BLaER1 treated with 17β-estradiol and CSF1 and Interleukin-3, amounts not matched to agents 10 nM and 100 nM (cell line): ENCODE results near the gene GSN.
A peak's percentile ranks its signal among the peaks of the same experiment; 100 is the strongest.

ENCODE experiments used
- H3K27ac ChIP-seq, 11 experiments: shearing (Covaris generic); formaldehyde crosslinking; 2 replicates each; pipeline ENCODE4 v1.8.1; 2022
- H3K27me3 ChIP-seq, 11 experiments: shearing (Covaris generic); formaldehyde crosslinking; 2 replicates each; pipeline ENCODE4 v1.8.1; 2022
- H3K36me3 ChIP-seq, 11 experiments: shearing (Covaris generic); formaldehyde crosslinking; 2 replicates each; pipeline ENCODE4 v1.8.1; 2022
- H3K4me1 ChIP-seq, 10 experiments: shearing (Covaris generic); formaldehyde crosslinking; 2 replicates each; pipeline ENCODE4 v1.8.1; 2022
- H3K4me2 ChIP-seq, 11 experiments: shearing (Covaris generic); formaldehyde crosslinking; 2 replicates each; pipeline ENCODE4 v1.8.1; 2022
- H3K4me3 ChIP-seq, 10 experiments: shearing (Covaris generic); formaldehyde crosslinking; 2 replicates each; pipeline ENCODE4 v1.8.1; 2022
- H3K9ac ChIP-seq, 11 experiments: shearing (Covaris generic); formaldehyde crosslinking; 2 replicates each; pipeline ENCODE4 v1.8.1; 2022
- H3K9me3 ChIP-seq, 11 experiments: shearing (Covaris generic); formaldehyde crosslinking; replicated peaks in 1 of 11; 2 replicates each; pipeline ENCODE4 v1.8.1; 2022
- H4K20me1 ChIP-seq, 11 experiments: shearing (Covaris generic); formaldehyde crosslinking; 2 replicates each; pipeline ENCODE4 v1.8.1; 2022
- Cebpa-rat ChIP-seq, 11 experiments: shearing (Covaris generic); IDR thresholded peaks; 2 replicates each; pipeline ENCODE4 v1.8.1; 2022

GSN gene

GRCh38 chr9:121364077-121364476 lies 96.1 kb downstream of the GSN start:
- H3K4me3 ChIP-seq: no peak overlapping the region
- no peak overlapping the region for H3K27ac ChIP-seq
- no peak for TF ChIP-seq Cebpa-rat (IDR thresholded peaks at IDR 0.05)
- no peaks in the 10 kb centered on the region for H3K36me3 ChIP-seq
- H3K27me3 ChIP-seq: peaks cover 5 to 29% (median 17%) of the 10 kb centered on the region in 11 experiments
- no peaks in the 10 kb centered on the region for H4K20me1 ChIP-seq
- peaks cover 0 to 4% (median 0%) of the 10 kb centered on the region in 11 experiments; a peak in 2 of 22 replicates for H3K9me3 ChIP-seq
- H3K4me2 ChIP-seq: peak overlapping the region in 3 of 11 experiments; percentile 44 to 68 (median 55); a peak in 5 of 22 replicates
- no peak overlapping the region for H3K9ac ChIP-seq
- H3K4me1 ChIP-seq: peaks cover 3 to 68% (median 10%) of the 10 kb centered on the region in 10 experiments; a peak in 19 of 20 replicates

- H3K9ac ChIP-seq: no peak overlapping the region
- peaks cover 0 to 11% (median 4%) of the 10 kb centered on the region in 11 experiments; a peak in 17 of 22 replicates for H3K9me3 ChIP-seq
- no peak overlapping the region for H3K4me3 ChIP-seq
- no peak overlapping the region; a peak in 1 of 22 replicates for H3K4me2 ChIP-seq
- no peak for TF ChIP-seq Cebpa-rat (IDR thresholded peaks at IDR 0.05)
- H3K4me1 ChIP-seq: peaks cover 4 to 62% (median 6%) of the 10 kb centered on the region in 10 experiments; a peak in 18 of 20 replicates
- no peaks in the 10 kb centered on the region for H4K20me1 ChIP-seq
- H3K27ac ChIP-seq: no peak overlapping the region
- H3K27me3 ChIP-seq: peaks cover 13 to 37% (median 25%) of the 10 kb centered on the region in 11 experiments
- no peaks in the 10 kb centered on the region for H3K36me3 ChIP-seq
Observed at GRCh38 chr9:121364886-121365285, 96.9 kb downstream of the GSN start.

- Histone ChIP-seq H3K9me3 (peaks cover 5 to 18% (median 11%) of the 10 kb centered on the region in 11 experiments; a peak in 19 of 22 replicates), H3K4me1 (peaks cover 4 to 61% (median 12%) of the 10 kb centered on the region in 10 experiments; a peak in 13 of 20 replicates), H3K9ac (no peak overlapping the region), H3K36me3 (no peaks in the 10 kb centered on the region), H4K20me1 (no peaks in the 10 kb centered on the region), H3K4me3 (no peak overlapping the region), H3K4me2 (peak overlapping the region in 1 of 11 experiments; percentile 3; a peak in 1 of 22 replicates), H3K27me3 (peaks cover 20 to 43% (median 32%) of the 10 kb centered on the region in 11 experiments), H3K27ac (no peak overlapping the region)
- no peak for TF ChIP-seq Cebpa-rat (IDR thresholded peaks at IDR 0.05)
Observed at GRCh38 chr9:121365564-121365963, 97.6 kb downstream of the GSN start.

GRCh38 chr9:121366611-121367192 lies 98.7 kb downstream of the GSN start:
- no peak overlapping the region for H3K4me2 ChIP-seq
- TF ChIP-seq Cebpa-rat (IDR thresholded peaks at IDR 0.05): no peak

GRCh38 chr9:121367306-121368137 lies 99.6 kb downstream of the GSN start:
- Histone ChIP-seq H4K20me1 (no peaks in the 10 kb centered on the region), H3K36me3 (no peaks in the 10 kb centered on the region), H3K4me2 (peak overlapping the region in 3 of 11 experiments; percentile 38 to 95 (median 89); a peak in 5 of 22 replicates), H3K9ac (no peak overlapping the region), H3K9me3 (peaks cover 5 to 21% (median 14%) of the 10 kb centered on the region in 11 experiments; a peak in 19 of 22 replicates), H3K27me3 (peaks cover 20 to 44% (median 34%) of the 10 kb centered on the region in 11 experiments), H3K4me1 (peaks cover 8 to 58% (median 17%) of the 10 kb centered on the region in 10 experiments), H3K27ac (no peak overlapping the region), H3K4me3 (no peak overlapping the region)
- no peak for TF ChIP-seq Cebpa-rat (IDR thresholded peaks at IDR 0.05)

More at GRCh38 chr9:121366611-121367192, 98.7 kb downstream of the GSN start:
- Histone ChIP-seq H3K9ac (no peak overlapping the region), H3K4me1 (peaks cover 4 to 56% (median 11%) of the 10 kb centered on the region in 10 experiments; a peak in 13 of 20 replicates), H3K36me3 (no peaks in the 10 kb centered on the region), H4K20me1 (no peaks in the 10 kb centered on the region), H3K9me3 (peaks cover 5 to 21% (median 14%) of the 10 kb centered on the region in 11 experiments; a peak in 19 of 22 replicates), H3K4me3 (no peak overlapping the region), H3K27ac (no peak overlapping the region), H3K27me3 (peaks cover 20 to 44% (median 34%) of the 10 kb centered on the region in 11 experiments)

- Histone ChIP-seq H3K27ac (no peak overlapping the region), H3K36me3 (no peaks in the 10 kb centered on the region), H4K20me1 (no peaks in the 10 kb centered on the region), H3K4me1 (peaks cover 11 to 54% (median 23%) of the 10 kb centered on the region in 10 experiments), H3K4me2 (peak overlapping the region in 3 of 11 experiments; percentile 38 to 95 (median 89); a peak in 5 of 22 replicates), H3K9ac (no peak overlapping the region; a peak in 1 of 22 replicates), H3K4me3 (no peak overlapping the region), H3K27me3 (peaks cover 20 to 41% (median 34%) of the 10 kb centered on the region in 11 experiments), H3K9me3 (peaks cover 5 to 21% (median 14%) of the 10 kb centered on the region in 11 experiments; a peak in 19 of 22 replicates)
- no peak for TF ChIP-seq Cebpa-rat (IDR thresholded peaks at IDR 0.05)
Observed at GRCh38 chr9:121368138-121368522, 100.2 kb downstream of the GSN start.

- no peaks in the 10 kb centered on the region for H3K36me3 ChIP-seq
- no peak for TF ChIP-seq Cebpa-rat (IDR thresholded peaks at IDR 0.05)
- peaks cover 11 to 48% (median 24%) of the 10 kb centered on the region in 10 experiments for H3K4me1 ChIP-seq
- peaks cover 5 to 21% (median 14%) of the 10 kb centered on the region in 11 experiments; a peak in 19 of 22 replicates for H3K9me3 ChIP-seq
- no peak overlapping the region; a peak in 1 of 22 replicates for H3K9ac ChIP-seq
- H3K27me3 ChIP-seq: peaks cover 20 to 38% (median 34%) of the 10 kb centered on the region in 11 experiments
- H3K4me3 ChIP-seq: peak overlapping the region in 4 of 10 experiments; percentile 57 to 69 (median 60); a peak in 2 of 20 replicates
- H3K4me2 ChIP-seq: peak overlapping the region in 10 of 11 experiments; percentile 19 to 95 (median 88); a peak in 14 of 22 replicates
- no peak overlapping the region for H3K27ac ChIP-seq
- H4K20me1 ChIP-seq: no peaks in the 10 kb centered on the region
Observed at GRCh38 chr9:121368745-121369144, 100.8 kb downstream of the GSN start.

- no peak for TF ChIP-seq Cebpa-rat (IDR thresholded peaks at IDR 0.05)
- Histone ChIP-seq H3K4me1 (peaks cover 11 to 38% (median 24%) of the 10 kb centered on the region in 10 experiments), H3K4me2 (peak within 1 kb of the TSS; percentile 82 to 95 (median 89)), H3K27ac (peak within 1 kb of the TSS in 6 of 11 experiments; percentile 17 to 57 (median 36); a peak in 10 of 22 replicates), H3K9me3 (peaks cover 5 to 21% (median 14%) of the 10 kb centered on the region in 11 experiments; a peak in 19 of 22 replicates), H3K36me3 (no peaks in the 10 kb centered on the region), H4K20me1 (no peaks in the 10 kb centered on the region), H3K9ac (peak within 1 kb of the TSS; percentile 39 to 75 (median 63); a peak in 21 of 22 replicates), H3K27me3 (peaks cover 20 to 38% (median 34%) of the 10 kb centered on the region in 11 experiments), H3K4me3 (peak within 1 kb of the TSS; percentile 54 to 69 (median 59))
Observed at GRCh38 chr9:121369595-121370265, 101.8 kb downstream of the GSN start, which contains the start of gene STOM. Gene STOM, minus strand, starts transcription at chr9:121370250. Its CDS starts 63 bp downstream, at chr9:121370187.
